Measurements from ENCODE around the gene DMBT1.

- TF ChIP-seq SUZ12 (IDR thresholded peaks at IDR 0.05; ENCODE audit: extremely low read depth, insufficient read depth, insufficient read length) (no peak), YY1 (IDR thresholded peaks at IDR 0.05; ENCODE audit: insufficient read depth, insufficient read length) (no peak), ZNF274 (IDR thresholded peaks at IDR 0.05; ENCODE audit: low read depth, low read length) (no peak)
Observed at GRCh38 chr10:122657729-122658128, 97.2 kb downstream of the DMBT1 start.
